GM10266 (cell line): Measurements from ENCODE around the gene CES1.
"Not testable (repeated sequence)": the region's sequence is repeated elsewhere in the genome, so short reads cannot be mapped to it uniquely, and the experiment has no call there.

Experiments used
- DNase-seq: peaks from one replicate; pipeline ENCODE4 v3.0.0; 2012; ENCODE audit errors: extremely low spot score
- TF ChIP-seq, protein P1 (sequence below): IDR thresholded peaks from 2 replicates; pipeline ENCODE4 v1.5.1; 2012; ENCODE audit warnings: mild to moderate bottlenecking, low read depth; ENCODE audit not compliant: control insufficient read depth, insufficient read depth; ENCODE audit errors: missing control alignments

CES1 gene

DNA sequence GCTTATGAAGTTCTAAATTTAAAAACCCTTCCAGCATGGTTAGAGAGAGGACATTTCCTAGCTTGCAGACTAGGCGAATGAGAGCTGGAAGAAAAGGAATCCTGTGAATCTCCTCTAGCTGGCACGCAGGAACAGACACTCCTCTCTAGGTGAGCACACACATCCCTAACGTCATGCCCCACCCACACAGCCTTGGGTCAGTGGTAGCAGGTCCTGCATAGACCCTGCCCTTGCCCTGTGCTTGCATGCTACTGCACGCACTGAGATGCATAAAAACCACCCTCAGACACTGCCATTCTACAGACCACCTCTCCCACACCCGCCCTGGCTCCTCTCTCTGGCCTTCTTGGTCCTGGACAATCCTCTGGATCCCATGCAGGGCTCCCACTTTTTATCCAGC is 23.5 kb downstream of the CES1 start:
- no peak for DNase-seq
- TF ChIP-seq, protein P1, sequence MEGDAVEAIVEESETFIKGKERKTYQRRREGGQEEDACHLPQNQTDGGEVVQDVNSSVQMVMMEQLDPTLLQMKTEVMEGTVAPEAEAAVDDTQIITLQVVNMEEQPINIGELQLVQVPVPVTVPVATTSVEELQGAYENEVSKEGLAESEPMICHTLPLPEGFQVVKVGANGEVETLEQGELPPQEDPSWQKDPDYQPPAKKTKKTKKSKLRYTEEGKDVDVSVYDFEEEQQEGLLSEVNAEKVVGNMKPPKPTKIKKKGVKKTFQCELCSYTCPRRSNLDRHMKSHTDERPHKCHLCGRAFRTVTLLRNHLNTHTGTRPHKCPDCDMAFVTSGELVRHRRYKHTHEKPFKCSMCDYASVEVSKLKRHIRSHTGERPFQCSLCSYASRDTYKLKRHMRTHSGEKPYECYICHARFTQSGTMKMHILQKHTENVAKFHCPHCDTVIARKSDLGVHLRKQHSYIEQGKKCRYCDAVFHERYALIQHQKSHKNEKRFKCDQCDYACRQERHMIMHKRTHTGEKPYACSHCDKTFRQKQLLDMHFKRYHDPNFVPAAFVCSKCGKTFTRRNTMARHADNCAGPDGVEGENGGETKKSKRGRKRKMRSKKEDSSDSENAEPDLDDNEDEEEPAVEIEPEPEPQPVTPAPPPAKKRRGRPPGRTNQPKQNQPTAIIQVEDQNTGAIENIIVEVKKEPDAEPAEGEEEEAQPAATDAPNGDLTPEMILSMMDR = no peak

DNA sequence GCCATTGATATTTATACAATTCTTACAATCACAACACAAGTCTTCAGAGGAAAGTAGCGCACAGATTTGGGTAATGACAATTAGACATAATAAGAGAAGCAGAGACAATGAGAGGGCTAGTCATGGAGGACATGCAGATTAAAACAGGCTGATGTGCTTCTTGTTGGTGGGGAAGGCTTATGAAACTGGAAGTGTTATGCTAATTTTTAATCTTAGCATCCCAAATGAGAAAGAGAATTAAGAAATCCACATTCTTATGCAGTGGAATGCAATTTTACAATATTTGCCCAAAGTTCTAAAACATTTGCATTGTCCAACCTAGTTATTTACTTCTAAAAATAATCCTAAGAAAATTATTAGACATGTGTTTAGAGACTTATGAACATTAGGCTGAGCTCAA is 24.6 kb downstream of the CES1 start:
- DNase-seq = not testable (repeated sequence)

GRCh38 chr16:55805104-55805503 is 27.8 kb downstream of the CES1 start:
- DNase-seq = not testable (repeated sequence)

- DNase-seq = not testable (repeated sequence)
Observed at GRCh38 chr16:55803681-55804080, 29.2 kb downstream of the CES1 start.

DNA sequence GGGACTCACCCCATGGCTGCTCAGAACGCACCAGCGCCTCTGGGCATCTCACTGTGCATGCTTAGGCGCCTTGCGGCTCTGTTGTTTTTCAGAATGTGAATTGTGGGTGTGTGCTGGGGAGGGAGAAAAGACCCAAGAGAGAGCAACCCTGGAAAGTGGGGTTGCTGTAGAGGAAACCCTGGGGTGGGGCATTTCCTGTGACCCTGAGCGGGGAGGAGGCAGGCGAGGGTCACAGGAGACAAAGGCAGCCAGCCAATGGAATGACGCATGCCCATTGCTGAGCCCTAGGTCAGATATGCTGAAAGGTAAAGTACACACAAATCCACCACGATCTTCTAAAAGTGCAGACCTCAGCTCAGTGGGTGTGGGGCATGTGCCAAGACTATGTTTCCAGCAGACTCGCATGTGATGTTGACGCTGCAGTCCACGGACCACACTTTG is 39.9 kb downstream of the CES1 start:
- not testable (repeated sequence) for DNase-seq

DNA sequence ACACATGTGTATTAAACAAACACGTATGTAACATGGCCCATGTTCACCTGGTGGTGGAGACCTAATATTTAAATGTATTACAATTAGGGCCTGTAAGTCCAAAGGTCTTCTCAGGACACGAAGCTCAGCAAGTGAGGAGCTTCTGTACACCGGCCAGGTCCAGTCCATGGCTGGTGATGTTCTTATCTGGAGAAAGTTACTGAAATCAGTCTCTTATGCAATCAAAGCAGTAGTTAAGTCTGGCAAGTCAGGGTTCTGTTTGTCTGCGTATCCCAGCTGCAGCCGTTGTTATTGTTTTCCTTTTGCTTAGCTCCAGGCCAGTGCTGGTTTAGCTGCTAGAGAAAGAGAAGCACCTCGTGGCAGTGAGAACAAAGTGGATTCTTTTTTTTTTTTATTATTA is 41.4 kb downstream of the CES1 start:
- not testable (repeated sequence) for DNase-seq

DNA sequence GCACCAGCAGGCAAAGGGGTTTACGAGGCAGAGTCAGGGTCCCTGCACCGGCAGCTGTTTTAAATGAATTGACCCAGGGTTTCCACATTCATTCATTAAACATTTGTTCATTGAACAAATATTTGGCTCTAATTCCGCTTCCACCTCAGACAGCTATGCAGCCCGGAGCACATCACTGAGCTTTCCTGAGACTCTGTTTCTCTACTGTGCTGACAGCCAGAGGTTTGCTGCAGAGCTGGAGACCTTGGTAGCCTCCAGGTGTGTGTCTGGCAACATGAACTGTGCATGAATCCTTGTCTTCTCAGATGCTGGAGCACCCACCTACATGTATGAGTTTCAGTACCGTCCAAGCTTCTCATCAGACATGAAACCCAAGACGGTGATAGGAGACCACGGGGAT is 42.7 kb downstream of the CES1 start:
- not testable (repeated sequence) for DNase-seq

DNA sequence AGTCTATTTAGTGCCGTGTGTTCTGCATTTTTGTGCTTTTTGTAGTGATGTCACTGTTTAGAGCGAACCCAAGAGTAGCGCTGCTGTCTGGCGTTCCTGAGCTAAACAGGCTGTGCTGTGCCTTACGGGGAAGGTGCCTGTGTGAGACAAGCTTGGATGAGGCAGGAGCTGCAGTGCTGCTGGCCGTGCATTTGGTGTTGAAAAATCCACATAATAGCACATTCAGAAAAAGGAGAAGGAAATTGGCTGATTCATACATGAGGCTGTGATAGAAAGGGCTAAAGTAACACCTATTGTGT is 50.2 kb downstream of the CES1 start:
- DNase-seq = not testable (repeated sequence)

DNA sequence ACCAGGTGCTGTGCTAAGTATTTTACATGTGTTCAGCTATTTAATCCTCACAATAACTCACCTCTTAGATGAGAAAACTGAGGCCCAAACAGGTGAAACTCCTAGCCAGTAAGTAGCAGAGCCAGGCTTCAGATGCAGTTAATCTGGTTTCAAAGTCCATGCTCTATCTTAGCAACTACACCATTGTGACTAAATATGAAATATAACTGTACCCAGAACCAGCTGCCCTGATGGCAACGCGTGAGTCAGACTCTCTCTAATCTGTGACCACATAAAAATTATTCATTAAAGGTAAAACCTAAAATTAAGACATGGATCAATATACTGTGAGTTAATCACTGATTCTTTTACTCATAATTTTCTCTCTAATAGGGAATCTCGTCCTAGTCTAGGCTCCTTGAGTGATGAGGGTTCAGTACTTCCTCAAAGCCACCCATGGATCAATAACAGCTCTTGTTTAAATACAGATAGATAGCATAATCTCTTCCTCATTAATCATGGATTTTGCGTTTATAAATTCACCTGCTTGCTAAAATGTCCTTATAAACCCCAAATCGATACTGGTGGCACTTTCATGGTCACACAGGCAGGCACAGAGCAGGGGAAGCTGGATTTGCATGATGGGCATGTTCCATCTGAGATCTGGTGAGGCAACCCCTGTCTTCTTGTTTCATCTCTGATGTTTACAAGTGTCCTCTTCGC is 50.7 kb downstream of the CES1 start:
- not testable (repeated sequence) for DNase-seq

- DNase-seq = not testable (repeated sequence)
Observed at GRCh38 chr16:55781456-55781855, 51.4 kb downstream of the CES1 start.

DNA sequence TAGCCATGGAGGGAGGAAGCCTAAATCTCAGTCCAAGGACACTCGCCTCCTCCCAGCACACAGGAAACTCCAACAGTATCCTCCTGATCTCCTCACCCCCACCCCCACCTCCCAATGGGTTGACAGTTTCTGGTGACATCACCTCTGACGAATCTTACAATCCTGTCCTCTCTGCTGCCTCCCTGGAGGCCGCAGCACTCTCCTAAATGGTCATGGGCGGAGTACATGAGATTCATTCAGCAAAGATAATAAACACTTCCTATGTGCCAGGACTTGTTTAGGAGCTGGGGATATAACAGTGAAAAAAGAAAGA is 52.8 kb downstream of the CES1 start:
- not testable (repeated sequence) for DNase-seq

DNA sequence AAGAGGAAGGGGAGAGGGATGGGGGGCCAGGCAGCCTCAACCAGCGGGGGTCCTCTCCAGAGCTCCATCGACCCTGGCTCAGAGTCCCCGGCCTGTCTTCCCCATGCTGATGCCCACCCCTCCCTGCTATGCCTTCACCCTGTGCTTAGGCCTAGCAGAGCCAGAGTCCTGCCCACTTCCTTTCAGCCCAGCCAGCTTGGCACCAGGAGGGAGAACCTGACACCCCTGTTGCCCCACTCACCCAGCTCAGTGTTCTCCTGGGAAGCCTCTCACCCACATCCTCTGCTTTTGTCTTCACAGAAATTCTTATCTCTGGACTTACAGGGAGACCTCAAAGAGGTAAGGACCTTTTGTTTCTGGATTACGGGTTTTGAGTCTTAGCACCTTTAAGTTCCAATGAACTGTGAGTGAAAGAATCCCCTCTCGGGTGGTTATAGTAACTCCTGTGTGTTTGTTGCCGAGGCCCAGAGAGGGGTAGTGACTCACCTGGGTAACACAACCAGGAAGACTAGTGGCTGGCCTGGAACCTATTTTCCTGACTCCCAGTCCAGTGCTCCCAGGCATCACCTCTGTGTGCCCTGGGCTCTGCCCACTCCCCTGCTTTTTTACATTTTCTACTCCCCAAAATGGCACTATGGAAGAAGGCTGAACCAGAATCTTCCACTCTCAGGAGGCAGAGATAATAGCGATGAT is 53.3 kb downstream of the CES1 start:
- TF ChIP-seq, protein P1 = no peak
- DNase-seq = no peak

DNA sequence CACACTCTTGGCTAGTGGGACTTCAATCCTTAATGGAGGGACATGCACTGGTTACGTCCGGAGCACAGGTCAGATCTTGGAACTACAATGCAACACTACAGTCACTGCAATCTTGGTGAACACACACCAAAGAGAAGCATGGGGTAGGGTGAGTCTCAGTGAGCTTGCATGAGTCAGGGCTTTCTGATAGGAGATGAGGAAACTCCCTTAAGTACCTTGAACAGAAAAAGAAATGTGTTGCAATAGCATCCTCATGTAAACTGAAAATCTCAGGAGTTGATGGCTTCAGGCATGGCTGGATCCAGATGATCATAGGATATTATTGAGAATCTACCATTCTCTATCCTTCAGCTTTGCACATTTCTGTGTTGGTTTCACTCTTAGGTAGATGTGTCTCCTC is 54.1 kb downstream of the CES1 start:
- TF ChIP-seq, protein P1 = no peak
- DNase-seq = no peak
